ENCODE measurements around the gene TCERG1L.
"Not testable (repeated sequence)": the region's sequence is repeated elsewhere in the genome, so short reads cannot be mapped to it uniquely, and the experiment has no call there.

The TCERG1L gene

DNA sequence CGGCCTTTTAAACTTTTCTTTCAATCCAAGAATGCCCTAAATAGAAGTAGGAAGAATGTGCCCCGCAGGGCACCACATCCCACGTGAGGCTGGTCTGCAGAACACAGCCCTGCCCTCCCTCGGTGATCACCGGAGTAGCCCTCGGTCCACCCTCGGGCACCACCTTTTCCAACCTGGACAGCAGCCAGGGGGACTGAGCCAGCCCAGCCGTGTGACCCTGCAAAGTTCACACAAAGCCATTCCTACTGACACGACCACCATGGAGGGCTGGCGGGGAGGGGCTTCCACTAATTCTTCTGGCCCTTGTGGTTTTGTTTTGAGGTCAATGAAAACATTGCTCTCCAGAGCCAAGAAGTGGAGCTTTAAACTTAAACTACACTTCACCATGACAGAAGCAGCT lies 132.2 kb downstream of the TCERG1L start:
- no peak for DNase-seq

DNA sequence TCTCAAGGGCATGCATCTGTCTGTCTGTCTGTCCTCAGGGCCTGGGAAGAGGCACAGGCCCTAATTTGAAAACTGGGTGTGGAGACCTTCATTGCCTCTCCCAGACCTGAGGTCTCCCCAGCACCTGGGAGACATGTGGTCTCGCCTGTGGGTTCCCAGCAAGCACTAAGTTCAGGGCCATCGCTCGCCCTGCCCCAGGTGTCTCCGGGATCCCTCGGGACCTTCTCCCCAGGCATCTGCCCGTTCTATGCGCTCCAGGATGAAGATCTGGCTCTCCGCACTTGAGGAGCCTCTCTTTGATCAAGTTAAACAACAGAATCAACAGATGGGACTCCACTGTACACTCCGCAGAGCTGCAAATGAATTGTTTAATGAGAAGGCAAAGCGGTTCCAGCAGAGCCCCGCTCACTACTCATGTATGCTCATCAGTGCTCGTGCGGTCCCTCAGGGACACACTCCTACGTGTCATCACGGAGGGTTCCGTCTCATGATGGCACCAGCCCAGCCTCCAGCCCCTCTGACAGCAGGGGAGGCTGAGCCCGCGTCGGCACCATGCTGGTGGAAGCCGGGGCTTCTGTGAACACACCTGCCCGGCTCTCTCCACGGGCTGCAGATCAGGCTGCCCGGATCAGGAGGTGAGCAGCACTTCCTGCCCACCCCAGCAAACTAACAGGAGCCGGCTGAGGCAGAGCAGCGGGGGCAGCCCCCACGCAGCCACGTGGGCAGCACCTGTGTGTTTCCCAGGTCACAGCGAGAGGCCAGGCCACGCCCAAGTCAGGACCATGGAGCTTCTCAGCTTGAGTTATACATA lies 132.8 kb downstream of the TCERG1L start:
- DNase-seq: peak; percentile 79

GRCh38 chr10:131177431-131178327 lies 133.8 kb downstream of the TCERG1L start:
- peak; percentile 53 for DNase-seq

GRCh38 chr10:131176907-131177306 lies 134.6 kb downstream of the TCERG1L start:
- DNase-seq: no peak

- not testable (repeated sequence) for DNase-seq
Observed at GRCh38 chr10:131176324-131176723, 135.2 kb downstream of the TCERG1L start.

- DNase-seq: no peak
Observed at GRCh38 chr10:131175891-131176290, 135.6 kb downstream of the TCERG1L start.

DNA sequence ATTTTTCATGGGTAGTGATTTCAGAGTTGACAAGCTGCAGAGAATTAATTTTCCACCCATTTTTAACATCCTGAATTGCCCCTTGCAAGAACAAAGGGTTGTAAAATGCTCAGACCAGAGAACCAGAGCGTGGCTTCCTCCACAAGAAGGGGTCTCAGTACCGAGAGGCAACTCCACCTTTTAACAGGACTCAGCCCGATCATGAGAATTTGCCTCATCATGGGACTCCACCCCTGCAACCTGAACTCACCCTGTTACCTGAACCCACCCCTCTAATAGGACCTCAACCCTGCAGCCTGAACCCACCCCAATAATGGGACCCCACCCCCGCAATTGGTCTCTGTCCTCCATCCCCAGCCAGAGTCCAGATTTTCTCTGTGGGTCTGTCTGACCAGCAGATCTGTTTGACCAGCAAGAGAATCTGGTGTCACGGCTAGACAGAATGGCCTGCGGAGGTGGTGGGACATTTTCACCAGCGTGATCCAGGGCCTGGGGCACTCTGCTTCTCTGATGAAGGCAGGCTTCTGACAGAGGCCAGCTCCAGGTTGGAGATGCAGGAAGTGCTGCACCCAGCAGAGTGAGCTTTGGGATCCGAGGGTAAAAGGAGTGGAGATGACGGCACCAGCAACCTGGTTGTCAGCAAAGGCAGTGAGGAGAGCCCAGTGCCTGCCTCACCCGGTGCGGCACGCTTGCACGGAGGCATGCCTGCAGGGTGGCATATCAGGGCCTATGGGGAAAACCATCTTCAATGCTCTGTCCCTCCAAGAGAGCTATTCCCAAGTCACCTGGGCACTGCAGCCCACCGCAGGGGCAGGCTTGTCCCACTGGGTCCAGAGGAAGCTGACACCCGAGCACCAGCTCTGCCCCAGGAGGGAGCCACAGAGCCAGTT lies 136.6 kb downstream of the TCERG1L start:
- no peak for DNase-seq

- no peak for DNase-seq
Observed at GRCh38 chr10:131174211-131174565, 137.3 kb downstream of the TCERG1L start.

DNA sequence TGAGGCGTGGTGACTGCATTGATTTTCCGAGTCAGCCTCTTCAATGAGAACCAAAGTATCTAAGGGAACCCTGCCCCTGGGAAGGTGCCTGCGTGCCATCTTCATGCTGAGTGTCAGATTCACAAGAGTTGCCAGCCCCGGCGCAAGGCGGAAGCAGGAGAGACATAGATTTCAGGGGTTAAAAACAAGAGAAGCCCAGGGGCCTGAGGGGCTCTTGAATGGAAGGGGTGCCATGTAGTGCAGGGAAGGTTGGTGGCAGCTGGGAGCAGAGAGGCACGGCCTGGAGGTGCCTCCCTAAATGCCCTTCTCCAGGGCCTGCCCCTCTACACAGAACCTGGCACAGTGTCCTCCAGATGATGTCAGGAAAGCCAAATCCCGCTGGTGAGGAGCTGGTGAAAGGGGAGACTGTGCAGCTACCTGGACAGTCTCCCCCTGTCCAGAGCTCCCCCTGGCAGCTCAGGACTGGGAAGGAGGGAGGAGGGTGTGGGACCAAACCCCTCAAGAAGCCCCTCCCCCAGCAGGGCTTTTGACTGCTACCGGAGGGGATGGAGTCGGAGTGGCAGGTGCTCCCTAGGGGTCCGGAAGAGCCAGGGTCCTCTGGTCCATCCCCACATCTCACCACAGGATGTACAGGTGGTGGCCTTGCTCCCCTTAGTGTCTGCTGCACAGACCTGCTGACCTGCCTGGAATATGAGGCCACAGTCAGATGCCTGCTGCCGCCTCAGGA lies 137.9 kb downstream of the TCERG1L start:
- DNase-seq: no peak

- no peak for DNase-seq
Observed at GRCh38 chr10:131172433-131172832, 139.1 kb downstream of the TCERG1L start.

- DNase-seq: no peak
Observed at GRCh38 chr10:131169146-131169545, 142.4 kb downstream of the TCERG1L start.

DNA sequence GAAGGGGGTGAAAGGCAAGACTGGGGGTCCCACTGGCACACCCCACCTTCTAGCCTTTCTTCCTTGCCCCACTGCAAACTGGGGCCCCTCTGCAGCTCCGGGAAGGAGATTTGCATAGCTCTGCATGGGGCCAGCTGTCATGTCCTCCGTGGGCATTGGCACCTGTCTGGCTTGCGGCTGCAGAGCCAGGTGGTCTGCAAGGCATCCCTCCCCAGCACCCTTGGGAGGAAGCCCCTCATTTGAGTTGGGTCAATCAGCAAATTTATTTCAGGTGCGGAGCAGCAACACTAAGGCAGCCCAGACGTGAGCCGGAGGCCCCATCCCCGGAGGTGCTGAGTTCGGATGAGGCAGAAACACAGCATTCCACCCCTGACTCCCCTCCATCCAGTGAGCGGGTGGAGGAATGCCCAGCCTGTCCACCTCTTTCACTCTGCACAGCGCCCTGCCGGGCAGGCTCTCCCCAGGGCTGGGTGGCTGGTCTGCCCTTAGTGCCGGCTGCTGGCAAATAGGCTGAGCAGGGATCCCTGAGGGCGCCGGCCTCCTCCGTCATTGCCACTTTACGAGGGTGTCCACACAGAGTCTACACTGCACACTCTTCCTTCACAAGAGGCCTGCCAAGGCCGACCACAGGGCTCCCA lies 143.2 kb downstream of the TCERG1L start:
- no peak for DNase-seq

GRCh38 chr10:131167036-131167860 lies 144.3 kb downstream of the TCERG1L start:
- no peak for DNase-seq

GRCh38 chr10:131166486-131166885 lies 145.0 kb downstream of the TCERG1L start:
- peak; percentile 5 for DNase-seq

GRCh38 chr10:131165092-131165491 lies 146.4 kb downstream of the TCERG1L start:
- DNase-seq: no peak

DNA sequence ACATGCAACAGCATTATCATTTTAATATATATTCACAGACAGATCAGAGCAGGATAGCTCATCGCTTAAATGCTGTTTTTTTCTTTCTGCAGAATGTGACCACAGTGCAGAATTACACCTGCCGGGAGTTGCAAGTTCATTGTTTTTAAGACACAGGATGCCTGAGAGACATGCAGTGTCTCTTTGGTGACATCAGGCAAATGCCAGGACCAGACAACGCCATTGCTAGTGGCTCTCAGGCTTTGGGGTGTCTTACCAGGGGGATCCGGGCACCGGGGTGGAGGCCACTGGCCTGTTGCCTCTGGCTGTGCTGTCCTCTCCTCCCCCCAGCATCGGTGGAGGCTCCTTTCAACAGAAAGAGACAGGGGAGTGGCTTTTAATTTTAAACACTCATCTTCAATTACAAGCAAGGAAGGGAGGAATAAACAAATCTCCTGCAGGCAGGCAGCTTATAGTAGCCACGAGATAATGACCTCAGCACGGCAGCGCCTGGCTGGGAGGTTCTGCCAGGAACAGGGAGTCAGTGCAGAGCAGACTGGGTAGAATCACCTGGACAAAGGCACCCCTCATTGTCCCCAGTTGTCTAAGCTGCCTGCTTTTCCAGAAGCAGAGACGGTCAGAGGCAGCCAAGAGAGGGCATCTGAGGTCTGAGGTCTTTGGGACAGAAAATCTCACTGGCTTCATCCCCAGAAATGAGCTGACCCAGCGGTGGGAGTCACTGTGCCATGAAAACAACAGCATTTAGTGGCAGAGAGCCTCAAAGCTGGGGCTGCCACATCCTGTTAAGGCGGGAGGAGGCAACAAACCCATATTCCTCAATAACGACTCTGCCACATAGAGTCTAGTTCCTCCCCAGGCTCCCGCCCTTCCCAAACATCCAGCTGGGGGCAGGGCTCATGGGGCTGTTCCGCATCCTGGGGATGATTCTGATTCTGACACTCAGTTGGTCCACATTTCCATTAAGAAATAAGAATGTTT lies 148.4 kb downstream of the TCERG1L start:
- DNase-seq: peak; percentile 36

- DNase-seq: no peak
Observed at GRCh38 chr10:131162211-131162610, 149.3 kb downstream of the TCERG1L start.

GRCh38 chr10:131161087-131161486 lies 150.4 kb downstream of the TCERG1L start:
- DNase-seq: no peak

GRCh38 chr10:131160219-131160875 lies 151.2 kb downstream of the TCERG1L start:
- DNase-seq: no peak
